Activated CD4-positive, alpha-beta T cell treated with anti-CD3 and anti-CD28 coated beads, Interleukin-2, Interleukin-4, amounts not matched to agents 100 ng/mL and 50 ng/mL, durations not matched to agents 16 hours and 8 hours (primary cell): ENCODE measurements around the gene PAGE5.

ENCODE experiments used
- DNase-seq: peaks from one replicate; pipeline ENCODE4 v3.0.0-alpha.2; 2020; ENCODE audit warnings: low spot score

Gene PAGE5

GRCh38 chrX:55220119-55220794, at the start of gene PAGE5:
Gene PAGE5, plus strand, starts transcription at chrX:55220346. Its CDS starts 1,037 bp downstream, at chrX:55221383.
- no peak for DNase-seq

- DNase-seq = no peak
Observed at GRCh38 chrX:55187281-55187680, 32.9 kb upstream of the PAGE5 start.

GRCh38 chrX:55196688-55197087, 23.5 kb upstream of the PAGE5 start:
- DNase-seq = no peak

- DNase-seq = no peak
Observed at GRCh38 chrX:55201930-55202579, 18.1 kb upstream of the PAGE5 start.

GRCh38 chrX:55206162-55206941, 13.8 kb upstream of the PAGE5 start:
- DNase-seq = no peak

- no peak for DNase-seq
Observed at GRCh38 chrX:55210931-55211677, 9.0 kb upstream of the PAGE5 start.

GRCh38 chrX:55213381-55213780, 6.8 kb upstream of the PAGE5 start:
- no peak for DNase-seq

- DNase-seq = no peak
Observed at GRCh38 chrX:55240788-55241340, 20.7 kb downstream of the PAGE5 start.

- no peak for DNase-seq
Observed at GRCh38 chrX:55253528-55253927, 33.4 kb downstream of the PAGE5 start.

GRCh38 chrX:55260806-55261205, 40.7 kb downstream of the PAGE5 start:
- DNase-seq = no peak

GRCh38 chrX:55264816-55265215, 44.7 kb downstream of the PAGE5 start, which contains the start of gene PAGE3:
Gene PAGE3, minus strand, starts transcription at chrX:55264916. Its CDS starts 1,013 bp downstream, at chrX:55263903.
- no peak for DNase-seq
